Cardiac muscle cell (in vitro differentiated cells and primary cell): Measurements from ENCODE around the gene SAT2. TPM values are rescaled to one million over a fixed set of nuclear protein-coding genes. Genes with fewer than 3 reads are reported as not detected.
"Not testable (repeated sequence)": the region's sequence is repeated elsewhere in the genome, so short reads cannot be mapped to it uniquely, and the experiment has no call there.

Experiments used
- DNase-seq, 2 donors: peaks; one replicate each; pipeline versions ENCODE4 v3.0.0 to v3.0.0-alpha.2; 2010 to 2017; ENCODE audit warnings: low read depth in 1 of 2, low spot score in 1 of 2
- H3K27ac ChIP-seq: fragments of 200-600 bp; sonication (generic); 2 replicates; pipeline ENCODE4 v1.5.1; 2016
- H3K27me3 ChIP-seq: fragments of 200-600 bp; sonication (generic); 2 replicates; pipeline ENCODE4 v1.6.0; 2016; ENCODE audit warnings: control low read depth
- H3K36me3 ChIP-seq: fragments of 200-600 bp; sonication (generic); 2 replicates; pipeline ENCODE4 v1.5.1; 2016; ENCODE audit warnings: control low read depth
- H3K4me1 ChIP-seq: fragments of 200-600 bp; sonication (generic); 2 replicates; pipeline ENCODE4 v1.8.1; 2017; ENCODE audit warnings: low read depth, mild to moderate bottlenecking, mixed run types
- H3K4me3 ChIP-seq: fragments of 200-600 bp; sonication (generic); 2 replicates; pipeline ENCODE4 v1.5.1; 2016; ENCODE audit warnings: mild to moderate bottlenecking
- H3K9me3 ChIP-seq: fragments of 200-600 bp; sonication (generic); 2 replicates; pipeline ENCODE4 v1.5.1; 2017; ENCODE audit warnings: low read depth, mild to moderate bottlenecking, control low read depth
- polyA plus RNA-seq: library from polyadenylated mRNA; unstranded; fragments of >200 nt; fragmentation: Nextera tagmentation; extraction: Ambion mirVana; gene quantifications from 2 replicates; pipeline ENCODE4 v1.2.1, GENCODE V29; 2016
- total RNA-seq: library from RNA; depleted of rRNA; stranded (reverse); fragments of >200 nt; gene quantifications from 2 replicates; pipeline ENCODE4 v1.2.3, GENCODE V29; 2016
- TF ChIP-seq, protein P1 (sequence below): IDR thresholded peaks from 2 replicates; pipeline ENCODE4 v1.5.1; 2012; ENCODE audit warnings: low read depth, mild to moderate bottlenecking, low read length

The SAT2 gene
- total and polyA plus RNA-seq, 2 experiments from 2014 or later: 142 to 143 TPM

DNA sequence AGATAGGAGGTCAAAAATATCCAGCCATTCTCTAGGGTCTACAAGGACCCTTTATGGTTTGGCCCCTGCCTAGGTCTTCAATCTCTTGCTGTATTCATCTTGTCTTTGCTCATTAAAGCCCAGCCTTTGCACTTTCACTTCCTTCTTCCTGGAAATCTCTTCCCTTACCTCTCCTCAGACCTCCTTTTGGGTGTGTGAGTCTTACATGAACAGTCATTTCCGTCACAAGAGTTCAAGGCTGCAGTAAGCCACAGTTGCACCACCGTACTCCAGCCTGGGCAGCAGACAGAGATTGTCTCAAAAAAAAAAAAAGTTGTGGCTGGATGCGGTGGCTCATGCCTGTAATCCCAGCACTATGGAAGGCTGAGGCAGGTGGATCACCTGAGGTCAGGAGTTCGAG, 17.2 kb upstream of the SAT2 start:
- peaks cover 8% of the 10 kb centered on the region for H3K4me1 ChIP-seq
- no peaks in the 10 kb centered on the region for H3K9me3 ChIP-seq
- H3K36me3 ChIP-seq: no peaks in the 10 kb centered on the region
- no peaks in the 10 kb centered on the region for H3K27me3 ChIP-seq
- TF ChIP-seq, protein P1, sequence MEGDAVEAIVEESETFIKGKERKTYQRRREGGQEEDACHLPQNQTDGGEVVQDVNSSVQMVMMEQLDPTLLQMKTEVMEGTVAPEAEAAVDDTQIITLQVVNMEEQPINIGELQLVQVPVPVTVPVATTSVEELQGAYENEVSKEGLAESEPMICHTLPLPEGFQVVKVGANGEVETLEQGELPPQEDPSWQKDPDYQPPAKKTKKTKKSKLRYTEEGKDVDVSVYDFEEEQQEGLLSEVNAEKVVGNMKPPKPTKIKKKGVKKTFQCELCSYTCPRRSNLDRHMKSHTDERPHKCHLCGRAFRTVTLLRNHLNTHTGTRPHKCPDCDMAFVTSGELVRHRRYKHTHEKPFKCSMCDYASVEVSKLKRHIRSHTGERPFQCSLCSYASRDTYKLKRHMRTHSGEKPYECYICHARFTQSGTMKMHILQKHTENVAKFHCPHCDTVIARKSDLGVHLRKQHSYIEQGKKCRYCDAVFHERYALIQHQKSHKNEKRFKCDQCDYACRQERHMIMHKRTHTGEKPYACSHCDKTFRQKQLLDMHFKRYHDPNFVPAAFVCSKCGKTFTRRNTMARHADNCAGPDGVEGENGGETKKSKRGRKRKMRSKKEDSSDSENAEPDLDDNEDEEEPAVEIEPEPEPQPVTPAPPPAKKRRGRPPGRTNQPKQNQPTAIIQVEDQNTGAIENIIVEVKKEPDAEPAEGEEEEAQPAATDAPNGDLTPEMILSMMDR: no peak
- no peak for DNase-seq
- no peak overlapping the region for H3K27ac ChIP-seq
- H3K4me3 ChIP-seq: no peak overlapping the region

DNA sequence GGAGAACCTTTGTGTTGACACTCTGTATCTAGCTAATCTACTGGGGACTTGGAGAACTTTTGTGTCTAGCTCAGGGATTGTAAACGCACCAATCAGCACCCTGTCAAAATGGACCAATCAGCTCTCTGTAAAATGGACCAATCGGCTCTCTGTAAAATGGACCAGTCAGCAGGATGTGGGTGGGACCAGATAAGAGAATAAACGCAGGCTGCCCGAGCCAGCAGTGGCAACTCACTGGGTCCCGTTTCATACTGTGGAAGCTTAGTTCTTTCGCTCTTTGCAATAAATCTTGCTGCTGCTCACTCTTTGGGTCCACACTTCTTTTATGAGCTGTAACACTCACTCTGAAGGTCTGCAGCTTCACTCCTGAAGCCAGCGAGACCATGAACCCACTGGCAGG, 14.0 kb upstream of the SAT2 start:
- not testable (repeated sequence) for H3K4me3 ChIP-seq, H3K9me3 ChIP-seq, H3K4me1 ChIP-seq, H3K27me3 ChIP-seq, DNase-seq, H3K27ac ChIP-seq, H3K36me3 ChIP-seq

DNA sequence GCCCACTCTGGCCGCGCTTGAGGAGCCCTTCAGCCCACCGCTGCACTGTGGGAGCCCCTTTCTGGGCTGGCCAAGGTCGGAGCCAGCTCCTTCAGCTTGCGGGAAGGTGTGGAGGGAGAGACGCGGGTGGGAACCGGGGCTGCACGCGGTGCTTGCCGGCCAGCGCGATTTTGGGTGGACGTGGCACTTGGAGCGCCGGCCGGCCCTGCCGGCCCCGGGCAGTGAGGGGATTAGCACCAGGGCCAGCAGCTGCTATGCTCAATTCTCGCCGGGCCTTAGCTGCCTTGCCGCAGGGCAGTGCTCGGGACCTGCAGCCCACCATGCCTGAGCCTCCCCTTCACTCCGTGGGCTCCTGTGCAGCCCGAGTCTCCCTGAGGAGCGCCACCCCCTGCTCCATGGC, 13.2 kb upstream of the SAT2 start:
- Histone ChIP-seq H3K9me3 (no peaks in the 10 kb centered on the region), H3K4me3 (no peak overlapping the region), H3K36me3 (no peaks in the 10 kb centered on the region), H3K27ac (no peak overlapping the region), H3K27me3 (no peaks in the 10 kb centered on the region), H3K4me1 (peaks cover 13% of the 10 kb centered on the region)
- no peak for DNase-seq
- TF ChIP-seq, protein P1: no peak

DNA sequence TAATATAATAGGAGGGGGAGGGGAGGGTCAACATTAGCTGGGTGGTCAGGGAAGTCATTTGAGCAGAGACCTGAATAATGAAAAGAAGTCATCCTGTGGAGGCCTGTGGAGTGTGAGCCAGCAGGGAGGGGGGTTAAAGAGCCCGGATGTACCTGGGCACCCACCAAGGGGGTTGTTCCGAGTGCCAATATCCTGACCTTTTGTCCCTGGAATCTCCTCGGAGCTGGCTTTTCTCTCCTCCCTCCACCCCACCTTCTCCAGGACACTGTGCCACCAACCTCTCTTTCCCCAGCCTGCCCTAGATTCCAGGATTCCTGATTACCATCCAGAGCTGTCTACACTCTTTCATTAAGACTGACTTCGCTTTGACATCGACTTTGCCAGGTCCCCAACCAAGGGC, 8.5 kb upstream of the SAT2 start:
- TF ChIP-seq, protein P1: no peak
- H3K9me3 ChIP-seq: no peaks in the 10 kb centered on the region
- H3K27me3 ChIP-seq: no peaks in the 10 kb centered on the region
- H3K36me3 ChIP-seq: no peaks in the 10 kb centered on the region
- no peak overlapping the region for H3K27ac ChIP-seq
- DNase-seq: no peak
- no peak overlapping the region for H3K4me3 ChIP-seq
- H3K4me1 ChIP-seq: peaks cover 11% of the 10 kb centered on the region

DNA sequence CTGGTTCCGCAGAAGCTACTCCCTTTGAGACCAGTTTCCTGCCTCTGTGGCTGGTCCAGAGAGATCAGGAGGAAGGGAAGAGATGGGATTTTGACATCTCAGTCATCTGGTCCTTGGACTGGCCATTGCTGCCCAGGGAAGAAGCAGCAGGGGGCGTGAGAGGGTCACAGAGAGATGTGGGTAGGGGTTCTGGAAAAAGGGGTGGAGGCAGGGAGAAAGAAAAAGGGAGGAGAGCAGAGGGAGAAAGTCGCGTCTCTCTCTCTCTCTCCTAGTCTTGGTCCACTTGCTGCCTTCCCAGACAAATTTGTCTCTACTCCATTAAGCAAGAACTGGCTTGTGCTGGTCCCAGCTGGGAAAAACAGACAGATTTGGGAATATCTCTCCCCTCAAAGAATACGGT, 6.8 kb upstream of the SAT2 start:
- Histone ChIP-seq H3K36me3 (no peaks in the 10 kb centered on the region), H3K4me3 (no peak overlapping the region), H3K27me3 (no peaks in the 10 kb centered on the region), H3K4me1 (peaks cover 11% of the 10 kb centered on the region), H3K9me3 (no peaks in the 10 kb centered on the region), H3K27ac (no peak overlapping the region)
- DNase-seq: peak; percentile 76 to 87
- TF ChIP-seq, protein P1: peak; percentile 79

DNA sequence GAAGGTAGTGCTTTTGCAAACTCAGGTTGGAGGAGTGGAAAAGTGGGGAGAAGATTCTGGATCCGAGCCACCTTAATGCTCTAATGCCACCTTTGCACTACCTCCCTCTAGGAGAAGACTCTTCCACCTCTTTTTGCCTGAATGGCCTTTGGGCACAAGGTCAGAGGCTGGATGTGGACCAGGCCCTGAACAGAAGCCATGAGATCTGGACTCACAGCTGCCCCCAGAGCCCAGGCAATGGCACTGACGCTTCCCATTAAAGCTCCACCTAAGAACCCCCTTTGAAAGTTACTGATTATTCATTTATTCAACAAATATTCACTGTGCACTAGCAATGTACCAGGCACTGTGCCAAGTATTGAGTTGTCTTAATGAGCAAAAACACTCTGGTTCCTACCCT, 5.5 kb upstream of the SAT2 start:
- no peaks in the 10 kb centered on the region for H3K36me3 ChIP-seq
- no peak for DNase-seq
- no peaks in the 10 kb centered on the region for H3K27me3 ChIP-seq
- peak overlapping the region; percentile 76 for H3K27ac ChIP-seq
- H3K4me1 ChIP-seq: peaks cover 11% of the 10 kb centered on the region
- no peaks in the 10 kb centered on the region for H3K9me3 ChIP-seq
- H3K4me3 ChIP-seq: no peak overlapping the region
- TF ChIP-seq, protein P1: no peak
